Measurements from ENCODE around the gene GRID2. TPM values are rescaled to one million over a fixed set of nuclear protein-coding genes. Genes with fewer than 3 reads are reported as not detected.

GRID2 gene
- total RNA-seq, 2 donors from 2014 or later = 0.28 TPM; not detected in 1

DNA sequence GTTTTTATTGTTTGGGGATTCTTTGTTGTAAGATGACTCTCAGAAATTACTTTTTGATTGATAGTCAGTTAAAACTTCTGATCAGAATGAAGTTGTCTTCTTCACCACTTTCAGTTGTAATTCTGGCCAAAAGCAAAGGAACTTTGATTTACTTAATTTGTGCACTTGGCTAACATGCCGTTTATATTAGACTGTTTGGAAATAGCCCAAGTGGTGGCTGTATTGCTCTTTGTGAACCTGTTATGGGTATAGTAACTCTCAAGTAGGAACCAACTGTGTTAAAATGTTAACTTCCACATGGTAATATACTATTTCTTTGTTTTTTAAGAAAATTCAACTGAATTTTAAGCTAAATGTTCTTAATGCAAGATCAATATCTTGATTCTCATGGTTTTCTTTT is 581.9 kb downstream of the GRID2 start:
- no peak overlapping the region for H3K4me3 ChIP-seq
- H3K27me3 ChIP-seq (replicated peaks; ENCODE audit: insufficient read depth) = no peaks in the 10 kb centered on the region
- no peaks in the 10 kb centered on the region for H3K4me1 ChIP-seq (ENCODE audit: control insufficient read depth in 1 of 2, low read depth in 2 of 2)
- no peaks in the 10 kb centered on the region for H3K9me3 ChIP-seq
- ATAC-seq (ENCODE audit: insufficient number of reproducible peaks, low FRiP score, low read depth) (no peak), DNase-seq (ENCODE audit: low spot score) (no peak)
- TF ChIP-seq CTCF (IDR thresholded peaks at IDR 0.05) = no peak
- H3K36me3 ChIP-seq = no peaks in the 10 kb centered on the region
- H3K27ac ChIP-seq = no peak overlapping the region

DNA sequence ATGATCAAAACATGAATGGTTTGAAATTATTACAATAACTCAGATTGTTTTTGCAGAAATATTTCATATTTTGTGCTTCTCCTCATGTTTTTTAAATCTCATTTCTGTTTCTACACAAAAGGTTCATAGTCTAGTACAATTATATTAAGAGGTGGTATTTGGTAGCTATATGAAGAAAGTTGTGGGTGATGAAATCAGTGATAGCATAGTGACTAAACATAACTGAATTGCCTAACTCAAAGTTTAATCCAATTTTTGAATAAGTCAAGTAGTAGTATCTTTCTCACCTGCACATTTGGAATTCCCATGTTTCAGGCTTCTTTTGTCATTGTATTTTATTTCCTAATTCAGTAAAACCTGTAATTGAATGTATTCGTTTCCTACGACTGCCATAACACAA is 648.7 kb downstream of the GRID2 start:
- Histone ChIP-seq H3K27ac (no peak overlapping the region), H3K4me3 (no peak overlapping the region), H3K36me3 (no peaks in the 10 kb centered on the region), H3K4me1 (ENCODE audit: control insufficient read depth in 1 of 2, low read depth in 2 of 2) (no peaks in the 10 kb centered on the region), H3K9me3 (no peaks in the 10 kb centered on the region), H3K27me3 (replicated peaks; ENCODE audit: insufficient read depth) (no peaks in the 10 kb centered on the region)
- ATAC-seq (ENCODE audit: insufficient number of reproducible peaks, low FRiP score, low read depth) (no peak), DNase-seq (ENCODE audit: low spot score) (no peak)
- TF ChIP-seq CTCF (IDR thresholded peaks at IDR 0.05) = no peak

DNA sequence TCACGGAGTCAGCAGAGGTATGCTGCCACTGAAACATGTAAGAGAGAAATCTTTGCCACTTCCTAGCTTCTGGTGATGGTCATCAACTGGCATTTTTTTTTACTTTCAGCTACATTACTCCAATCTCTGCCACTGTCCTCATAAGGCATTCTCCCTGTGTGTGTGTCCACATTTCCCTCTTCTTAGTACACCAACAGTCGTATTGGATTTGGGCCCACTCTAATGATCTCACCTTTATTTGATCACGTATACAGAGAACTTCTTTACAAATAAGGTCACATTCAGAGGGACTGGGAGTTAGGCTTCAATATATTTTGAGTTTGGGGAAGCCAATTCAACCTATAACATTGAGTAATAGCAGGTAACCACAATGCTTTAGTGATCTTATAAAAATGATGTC is 649.1 kb downstream of the GRID2 start:
- H3K27ac ChIP-seq = no peak overlapping the region
- no peak for TF ChIP-seq CTCF (IDR thresholded peaks at IDR 0.05)
- H3K4me3 ChIP-seq = no peak overlapping the region
- no peaks in the 10 kb centered on the region for H3K4me1 ChIP-seq (ENCODE audit: control insufficient read depth in 1 of 2, low read depth in 2 of 2)
- H3K36me3 ChIP-seq = no peaks in the 10 kb centered on the region
- H3K9me3 ChIP-seq = no peaks in the 10 kb centered on the region
- no peaks in the 10 kb centered on the region for H3K27me3 ChIP-seq (replicated peaks; ENCODE audit: insufficient read depth)
- ATAC-seq (ENCODE audit: insufficient number of reproducible peaks, low FRiP score, low read depth) (no peak), DNase-seq (ENCODE audit: low spot score) (no peak)

- ATAC-seq (ENCODE audit: insufficient number of reproducible peaks, low FRiP score, low read depth) (no peak), DNase-seq (ENCODE audit: low spot score) (no peak)
- no peak overlapping the region for H3K27ac ChIP-seq
- no peaks in the 10 kb centered on the region for H3K36me3 ChIP-seq
- H3K4me1 ChIP-seq (ENCODE audit: control insufficient read depth in 1 of 2, low read depth in 2 of 2) = no peaks in the 10 kb centered on the region
- H3K9me3 ChIP-seq = no peaks in the 10 kb centered on the region
- H3K27me3 ChIP-seq (replicated peaks; ENCODE audit: insufficient read depth) = no peaks in the 10 kb centered on the region
- H3K4me3 ChIP-seq = no peak overlapping the region
- TF ChIP-seq CTCF (IDR thresholded peaks at IDR 0.05) = no peak
These were observed 649.7 kb downstream of the GRID2 start for GRCh38 chr4:92953462-92953861.

- no peaks in the 10 kb centered on the region for H3K36me3 ChIP-seq
- DNase-seq (ENCODE audit: low spot score) = no peak
- no peak for ATAC-seq (ENCODE audit: insufficient number of reproducible peaks, low FRiP score, low read depth)
- H3K27me3 ChIP-seq (replicated peaks; ENCODE audit: insufficient read depth) = no peaks in the 10 kb centered on the region
- no peak overlapping the region for H3K27ac ChIP-seq
- H3K9me3 ChIP-seq = no peaks in the 10 kb centered on the region
- no peak for TF ChIP-seq CTCF (IDR thresholded peaks at IDR 0.05)
- H3K4me1 ChIP-seq (ENCODE audit: control insufficient read depth in 1 of 2, low read depth in 2 of 2) = no peaks in the 10 kb centered on the region
- H3K4me3 ChIP-seq = no peak overlapping the region
These were observed 658.1 kb downstream of the GRID2 start for GRCh38 chr4:92961881-92962280.

Data from thoracic aorta (tissue), 2 donors.